HepG2 (cell line): ENCODE results near the gene PRDX2. TPM values are rescaled to one million over a fixed set of nuclear protein-coding genes. Genes with fewer than 3 reads are reported as not detected.

Experiments
- ATAC-seq: fragments of 200-7000 bp; cut with Tn5 transposase; 3 replicates; pipeline ENCODE4 v1.9.1; 2020; ENCODE audit warnings: mild to moderate bottlenecking, moderate library complexity
- BruUV-seq: library from RNA; stranded (reverse); fragments of 400-500 nt; replicated peaks from 2 replicates; lab custom pipeline; 2021; lab: Mats Ljungman, UMichigan
- CTCF ChIA-PET: fragments of 300-600 bp; formaldehyde crosslinking; extraction: SDS; loops from one replicate; lab custom pipeline; 2021; ENCODE audit warnings: low total read pairs, inconsistent platforms, low intra/inter-chr PET ratio; lab: Yijun Ruan, JAX
- POLR2A ChIA-PET: fragments of 350-600 bp; sonication (Branson Sonifier 250); formaldehyde crosslinking; loops from one replicate; lab custom pipeline; 2020; ENCODE audit warnings: antibody characterized with exemption, inconsistent platforms; lab: Yijun Ruan, JAX
- DNase-seq: peaks from one replicate; pipeline ENCODE4 v3.0.0-alpha.2; 2015; ENCODE audit warnings: low spot score
- FAIRE-seq: peaks from 3 replicates; lab custom pipeline; 2011; peaks lifted over from hg19 to GRCh38; lab: Jason Lieb, UNC
- H2AFZ ChIP-seq: one replicate; pipeline ENCODE4 v1.6.1; 2011; ENCODE audit warnings: low read length, inconsistent platforms
- H3K27ac ChIP-seq: fragments of 300-600 bp; 3 replicates; pipeline ENCODE4 v1.8.0; 2011; ENCODE audit warnings: mixed run types, mild to moderate bottlenecking, mixed read lengths, low read length, inconsistent platforms; ENCODE audit not compliant: insufficient read depth; ENCODE audit errors: extremely low read length
- H3K27me3 ChIP-seq, 2 experiments: fragments of 200-600 bp in 1 of 2; 2 replicates in 1 of 2; 3 replicates in 1 of 2; pipeline versions ENCODE4 v1.6.0 to v1.8.0; 2011; ENCODE audit warnings: low read length in 2 of 2, mild to moderate bottlenecking in 2 of 2, moderate library complexity in 2 of 2, inconsistent platforms in 1 of 2; ENCODE audit not compliant: insufficient read depth in 2 of 2, control insufficient read depth in 1 of 2
- H3K36me3 ChIP-seq, 2 experiments: fragments of 200-600 bp in 1 of 2; replicated peaks in 1 of 2; 2 replicates in 1 of 2; 3 replicates in 1 of 2; pipeline versions ENCODE4 v1.5.1 to v1.8.0; 2011; ENCODE audit warnings: low read length in 2 of 2, inconsistent platforms in 1 of 2; ENCODE audit not compliant: insufficient read depth in 2 of 2, control insufficient read depth in 1 of 2
- H3K4me1 ChIP-seq: 2 replicates; pipeline ENCODE4 v1.5.1; 2012; ENCODE audit warnings: low read length, inconsistent platforms; ENCODE audit not compliant: insufficient read depth
- H3K4me2 ChIP-seq: 2 replicates; pipeline ENCODE4 v1.6.0; 2011; ENCODE audit warnings: low read depth, low read length, inconsistent platforms
- H3K4me3 ChIP-seq, 3 experiments: fragments of 200-600 bp in 1 of 3; sonication (generic), shearing (Covaris generic) in 1 of 3; replicated peaks in 1 of 3; 2 replicates each; pipeline ENCODE4 v1.5.1; 2011 to 2016; ENCODE audit warnings: low read length in 3 of 3, inconsistent platforms in 2 of 3, low read depth in 2 of 3, mild to moderate bottlenecking in 2 of 3, control low read depth in 1 of 3, mixed read lengths in 1 of 3; ENCODE audit not compliant: insufficient read depth in 1 of 3
- H3K79me2 ChIP-seq: one replicate; pipeline ENCODE4 v1.6.1; 2011; ENCODE audit warnings: low read length, inconsistent platforms; ENCODE audit not compliant: insufficient read depth
- H3K9ac ChIP-seq: 2 replicates; pipeline ENCODE4 v1.6.0; 2011; ENCODE audit warnings: mild to moderate bottlenecking, low read depth, low read length, inconsistent platforms; ENCODE audit not compliant: insufficient read depth
- H3K9me3 ChIP-seq: 2 replicates; pipeline ENCODE4 v1.5.1; 2012; ENCODE audit warnings: mild to moderate bottlenecking, low read length
- H4K20me1 ChIP-seq: 2 replicates; pipeline ENCODE4 v1.6.0; 2011; ENCODE audit warnings: inconsistent platforms, mild to moderate bottlenecking, low read length, moderate library complexity; ENCODE audit not compliant: insufficient read depth
- MYC ChIP-seq: sonication (generic); formaldehyde crosslinking; IDR thresholded peaks from 2 replicates; pipeline ENCODE4 v1.9.0; 2021; ENCODE audit warnings: missing genetic modification reagents, borderline replicate concordance
- NFE2 ChIP-seq: sonication (generic); formaldehyde crosslinking; IDR thresholded peaks from 2 replicates; pipeline ENCODE4 v1.4.0; 2020; ENCODE audit warnings: missing genetic modification reagents
- ZNF564 ChIP-seq: sonication (generic); formaldehyde crosslinking; IDR thresholded peaks from 2 replicates; pipeline ENCODE4 v1.8.1; 2023; ENCODE audit warnings: mild to moderate bottlenecking, missing genetic modification reagents
- ZNF746 ChIP-seq: sonication (generic); formaldehyde crosslinking; IDR thresholded peaks from 2 replicates; pipeline ENCODE4 v1.8.0; 2022; ENCODE audit warnings: mild to moderate bottlenecking, missing genetic modification reagents
- WGBS: methylation state at CpG from one replicate; pipeline ENCODE4 v1.1.6; 2017; ENCODE audit warnings: low lambda C conversion rate; 5-methylcytosine and 5-hydroxymethylcytosine counted together
- in situ Hi-C: cut with HindIII; loops from 2 replicates; pipeline ENCODE4 v1.10.0; 2017; ENCODE audit warnings: low pct_unique_long_range_greater_than_20kb; ENCODE audit not compliant: extremely low pct_ligation_motif_present
- intact Hi-C: fragments of 100-400 bp; cut with micrococcal nuclease; formaldehyde crosslinking; loops from one replicate; pipeline ENCODE4 v1.10.0; 2022; ENCODE audit not compliant: unreplicated experiment
- polyA plus RNA-seq, 8 experiments: library from polyadenylated mRNA; depleted of rRNA in 3 of 8; stranded (reverse) in 7 of 8; unstranded in 1 of 8; fragments of >200 nt; fragmentation: Illumina TruSeq in 4 of 8; extraction: Trizol in 4 of 8; gene quantifications; 2 replicates each; pipeline versions ENCODE4 v1.2.1 to v1.2.3, GENCODE V29; 2011 to 2016; ENCODE audit warnings: low read depth in 4 of 8, missing spikeins in 1 of 8, mixed read lengths in 1 of 8; ENCODE audit not compliant: insufficient read depth in 1 of 8
- total RNA-seq, 5 experiments: library from RNA; depleted of rRNA; stranded (reverse); fragments of >200 nt; fragmentation: Illumina TruSeq; extraction: Trizol; gene quantifications; 2 replicates each; pipeline ENCODE4 v1.2.3, GENCODE V29; 2016; ENCODE audit warnings: low read depth in 1 of 5
- TF ChIP-seq, protein P1 (sequence below): sonication (generic); formaldehyde crosslinking; IDR thresholded peaks from 2 replicates; pipeline ENCODE4 v1.9.0; 2021; ENCODE audit warnings: missing genetic modification reagents, borderline replicate concordance

The PRDX2 gene
- total and polyA plus RNA-seq, 2 of the 13 experiments (the other 11 are each of a cell fraction or from before 2014, with no cell fraction given): 218 to 381 TPM

GRCh38 chr19:12767666-12768065 is 33.9 kb downstream of the PRDX2 start:
- TF ChIP-seq NFE2 (CRISPR knock-in tag): no peak
- TF ChIP-seq ZNF746 (CRISPR knock-in tag): no peak
- TF ChIP-seq ZNF564: no peak
- TF ChIP-seq, protein P1, sequence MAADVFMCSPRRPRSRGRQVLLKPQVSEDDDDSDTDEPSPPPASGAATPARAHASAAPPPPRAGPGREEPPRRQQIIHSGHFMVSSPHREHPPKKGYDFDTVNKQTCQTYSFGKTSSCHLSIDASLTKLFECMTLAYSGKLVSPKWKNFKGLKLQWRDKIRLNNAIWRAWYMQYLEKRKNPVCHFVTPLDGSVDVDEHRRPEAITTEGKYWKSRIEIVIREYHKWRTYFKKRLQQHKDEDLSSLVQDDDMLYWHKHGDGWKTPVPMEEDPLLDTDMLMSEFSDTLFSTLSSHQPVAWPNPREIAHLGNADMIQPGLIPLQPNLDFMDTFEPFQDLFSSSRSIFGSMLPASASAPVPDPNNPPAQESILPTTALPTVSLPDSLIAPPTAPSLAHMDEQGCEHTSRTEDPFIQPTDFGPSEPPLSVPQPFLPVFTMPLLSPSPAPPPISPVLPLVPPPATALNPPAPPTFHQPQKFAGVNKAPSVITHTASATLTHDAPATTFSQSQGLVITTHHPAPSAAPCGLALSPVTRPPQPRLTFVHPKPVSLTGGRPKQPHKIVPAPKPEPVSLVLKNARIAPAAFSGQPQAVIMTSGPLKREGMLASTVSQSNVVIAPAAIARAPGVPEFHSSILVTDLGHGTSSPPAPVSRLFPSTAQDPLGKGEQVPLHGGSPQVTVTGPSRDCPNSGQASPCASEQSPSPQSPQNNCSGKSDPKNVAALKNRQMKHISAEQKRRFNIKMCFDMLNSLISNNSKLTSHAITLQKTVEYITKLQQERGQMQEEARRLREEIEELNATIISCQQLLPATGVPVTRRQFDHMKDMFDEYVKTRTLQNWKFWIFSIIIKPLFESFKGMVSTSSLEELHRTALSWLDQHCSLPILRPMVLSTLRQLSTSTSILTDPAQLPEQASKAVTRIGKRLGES (CRISPR knock-in tag): no peak
- TF ChIP-seq MYC: no peak
- Histone ChIP-seq H3K4me3 (no peak overlapping the region), H3K9ac (no peak overlapping the region), H3K27ac (no peak overlapping the region), H3K27me3 (no peaks in the 10 kb centered on the region), H3K4me1 (0 out of 2 replicates have a peak, but pooled peaks cover 4% of the 10 kb centered on the region), H4K20me1 (no peaks in the 10 kb centered on the region), H3K79me2 (no peaks in the 10 kb centered on the region), H2AFZ (no peak overlapping the region), H3K4me2 (no peak overlapping the region), H3K9me3 (no peaks in the 10 kb centered on the region), H3K36me3 (0 out of 5 replicates have a peak, but pooled peaks cover 0 to 1% of the 10 kb centered on the region in 2 experiments)
- POLR2A ChIA-PET: interaction anchor here (2.4 kb wide), 1 partner anchor 25 kb away, joined by 31 read pairs; the partner anchor contains the start of gene JUNB
- intact Hi-C loops (loop anchor here (2.0 kb wide), 1 partner anchor 81 kb away; no protein-coding TSS in a partner anchor), in situ Hi-C loops (loop anchor here (5.0 kb wide), 1 partner anchor 35 kb away; the partner anchor contains the start of genes PRDX2 and THSD8)
- FAIRE-seq (no peak), ATAC-seq (no peak), DNase-seq (no peak)
- 95% methylated on average over 15 of the region's 15 CpGs for WGBS
- no TSS peak for BruUV-seq
- CTCF ChIA-PET: no interaction called here
